Peyer's patch (tissue), 4 donors: ENCODE measurements around the gene NEK9. TPM values are rescaled to one million over a fixed set of nuclear protein-coding genes. Genes with fewer than 3 reads are reported as not detected.

Experiments used
- DNase-seq, 3 donors: peaks; one replicate each; pipeline ENCODE4 v3.0.0-alpha.2; 2017 to 2019
- H3K27ac ChIP-seq, 4 donors: fragments of 200-600 bp; sonication (generic); one replicate each; pipeline ENCODE4 v1.5.1; 2016 to 2019
- H3K27me3 ChIP-seq, 2 donors: fragments of 200-600 bp; sonication (generic); one replicate each; pipeline ENCODE4 v1.5.1; 2019
- H3K36me3 ChIP-seq, 3 donors: fragments of 200-600 bp; sonication (generic); one replicate each; pipeline ENCODE4 v1.5.1; 2016 to 2019
- H3K4me1 ChIP-seq, 4 donors: fragments of 200-600 bp; sonication (generic); one replicate each; pipeline ENCODE4 v1.5.1; 2016 to 2019
- H3K4me3 ChIP-seq, 4 donors: fragments of 200-600 bp; sonication (generic); 1 replicate in 3 of 4; 2 replicates in 1 of 4; pipeline ENCODE4 v1.5.1; 2016 to 2019; ENCODE audit warnings: mild to moderate bottlenecking in 1 of 4
- H3K9me3 ChIP-seq, 4 donors: fragments of 200-600 bp; sonication (generic); one replicate each; pipeline ENCODE4 v1.5.1; 2016 to 2019; ENCODE audit warnings: mild to moderate bottlenecking in 1 of 4
- CTCF ChIP-seq, 6 experiments: fragments of 450-650 bp in 4 of 6; fragments of 200-600 bp in 2 of 6; sonication (generic) in 1 of 6; IDR thresholded peaks; one replicate each; pipeline ENCODE4 v1.5.1; 2017 to 2019; ENCODE audit warnings: antibody characterized with exemption in 6 of 6, mild to moderate bottlenecking in 3 of 6, moderate library complexity in 1 of 6
- POLR2A ChIP-seq, 2 donors: fragments of 450-650 bp; IDR thresholded peaks; one replicate each; pipeline ENCODE4 v1.5.1; 2017; ENCODE audit warnings: antibody characterized with exemption in 2 of 2, mild to moderate bottlenecking in 2 of 2, moderate library complexity in 2 of 2
- total RNA-seq, 4 donors: library from RNA; depleted of rRNA; stranded (reverse); fragments of >200 nt; gene quantifications; one replicate each; pipeline ENCODE4 v1.1.0, GENCODE V29; 2016

Gene NEK9
- total RNA-seq = 10 to 100 TPM; 32.4 to 53.6 (median 42.0) TPM

- DNase-seq = peak; percentile 89 to 95 (median 91)
- TF ChIP-seq CTCF (IDR thresholded peaks at IDR 0.05) (peak in 1 of 6 experiments; percentile 23), POLR2A (IDR thresholded peaks at IDR 0.05) (peak; percentile 68 to 71)
- Histone ChIP-seq H3K4me1 (peaks cover 0 to 40% (median 0%) of the 10 kb centered on the region in 4 donors), H3K4me3 (peak within 1 kb of the TSS; percentile 67 to 82 (median 78)), H3K27me3 (no peaks in the 10 kb centered on the region), H3K36me3 (peaks cover 0 to 3% (median 0%) of the 10 kb centered on the region in 3 donors), H3K9me3 (no peaks in the 10 kb centered on the region), H3K27ac (peak within 1 kb of the TSS; percentile 93 to 95 (median 94))
Measured at GRCh38 chr14:75126679-75127473, at the start of gene NEK9. NEK9 (minus strand) TSS chr14:75127048; CDS start chr14:75126921, 127 bp downstream.

GRCh38 chr14:75176142-75176820 is 49.4 kb upstream of the NEK9 start, which contains the start of gene TMED10:
TMED10 (minus strand) TSS chr14:75176612; CDS start chr14:75176579, 33 bp downstream.
- peak within 1 kb of the TSS; percentile 91 to 98 (median 98) for H3K27ac ChIP-seq
- peak; percentile 90 to 95 (median 91) for DNase-seq
- peak within 1 kb of the TSS; percentile 59 to 90 (median 82) for H3K4me3 ChIP-seq
- TF ChIP-seq POLR2A (IDR thresholded peaks at IDR 0.05) = peak; percentile 48 to 61
- peak in 1 of 6 experiments; percentile 2 for TF ChIP-seq CTCF (IDR thresholded peaks at IDR 0.05)
- H3K27me3 ChIP-seq = no peaks in the 10 kb centered on the region
- no peaks in the 10 kb centered on the region for H3K9me3 ChIP-seq
- H3K4me1 ChIP-seq = peaks cover 0 to 23% (median 3%) of the 10 kb centered on the region in 4 donors
- H3K36me3 ChIP-seq = no peaks in the 10 kb centered on the region

GRCh38 chr14:75175677-75176141 is 48.9 kb upstream of the NEK9 start:
- TF ChIP-seq CTCF (IDR thresholded peaks at IDR 0.05) = no peak
- TF ChIP-seq POLR2A (IDR thresholded peaks at IDR 0.05) = no peak
- H3K36me3 ChIP-seq = no peaks in the 10 kb centered on the region
- H3K9me3 ChIP-seq = no peaks in the 10 kb centered on the region
- peak overlapping the region; percentile 91 to 98 (median 98) for H3K27ac ChIP-seq
- DNase-seq = no peak
- H3K27me3 ChIP-seq = no peaks in the 10 kb centered on the region
- peak overlapping the region; percentile 59 to 90 (median 82) for H3K4me3 ChIP-seq
- H3K4me1 ChIP-seq = peaks cover 0 to 23% (median 3%) of the 10 kb centered on the region in 4 donors

GRCh38 chr14:75174066-75174465 is 47.2 kb upstream of the NEK9 start:
- peak overlapping the region in 2 of 4 donors; percentile 0 to 27 for H3K27ac ChIP-seq
- TF ChIP-seq POLR2A (IDR thresholded peaks at IDR 0.05) (no peak), CTCF (IDR thresholded peaks at IDR 0.05) (no peak)
- no peaks in the 10 kb centered on the region for H3K27me3 ChIP-seq

GRCh38 chr14:75170772-75171171 is 43.9 kb upstream of the NEK9 start:
- DNase-seq = no peak
- Histone ChIP-seq H3K9me3 (no peaks in the 10 kb centered on the region), H3K27me3 (no peaks in the 10 kb centered on the region), H3K36me3 (no peaks in the 10 kb centered on the region), H3K4me3 (no peak overlapping the region), H3K27ac (no peak overlapping the region), H3K4me1 (peaks cover 0 to 39% (median 3%) of the 10 kb centered on the region in 4 donors)
- TF ChIP-seq POLR2A (IDR thresholded peaks at IDR 0.05) = no peak
- no peak for TF ChIP-seq CTCF (IDR thresholded peaks at IDR 0.05)

More at GRCh38 chr14:75174066-75174465, 47.2 kb upstream of the NEK9 start:
- no peaks in the 10 kb centered on the region for H3K9me3 ChIP-seq
- H3K4me1 ChIP-seq = peaks cover 0 to 29% (median 3%) of the 10 kb centered on the region in 4 donors
- H3K4me3 ChIP-seq = no peak overlapping the region
- H3K36me3 ChIP-seq = no peaks in the 10 kb centered on the region
- no peak for DNase-seq
